AML-193 (cell line): Measurements from ENCODE around the gene MED13.
"Not testable (repeated sequence)": the region's sequence is repeated elsewhere in the genome, so short reads cannot be mapped to it uniquely, and the experiment has no call there.

Experiments used
- DNase-seq, 2 experiments: peaks; one replicate each; lab custom pipeline; 2025; lab: John Stamatoyannopoulos, UW

MED13 gene

DNA sequence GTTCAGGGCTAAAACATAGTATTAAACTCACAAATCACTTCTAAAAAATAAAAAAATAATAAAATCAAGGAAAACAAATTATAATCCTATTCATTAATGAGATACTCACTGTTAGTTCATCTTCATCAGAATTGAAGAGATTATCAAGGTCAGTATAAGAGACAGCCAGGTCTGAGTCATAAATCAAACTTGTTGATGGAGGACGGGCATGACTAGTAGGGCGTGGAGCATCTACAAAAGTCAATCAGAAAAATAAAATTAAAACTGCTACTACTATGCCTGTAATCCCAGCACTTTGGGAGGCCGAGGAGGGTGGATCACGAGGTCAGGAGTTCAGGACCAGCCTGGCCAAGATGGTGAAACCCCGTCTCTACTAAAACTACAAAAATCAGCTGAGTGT, 78.2 kb downstream of the MED13 start:
- no peak for DNase-seq

DNA sequence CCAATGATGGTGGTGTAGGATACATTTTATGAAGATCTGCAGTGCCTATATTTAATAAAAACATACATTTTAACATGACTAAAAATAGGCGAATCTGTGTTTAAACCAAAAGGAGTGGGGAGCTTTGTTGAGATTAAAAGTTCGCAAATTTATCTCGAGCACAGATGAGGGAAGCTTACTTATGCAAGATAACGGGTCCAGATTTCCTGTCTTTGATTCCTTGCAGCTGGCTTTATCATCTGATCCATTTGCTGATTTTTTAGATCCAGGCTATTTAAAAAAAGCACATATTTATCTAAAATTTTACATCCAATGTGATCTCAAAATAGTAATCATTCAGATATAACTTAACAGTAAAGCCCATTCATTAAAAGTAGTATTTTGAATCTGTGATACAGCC, 80.3 kb downstream of the MED13 start:
- no peak for DNase-seq

DNA sequence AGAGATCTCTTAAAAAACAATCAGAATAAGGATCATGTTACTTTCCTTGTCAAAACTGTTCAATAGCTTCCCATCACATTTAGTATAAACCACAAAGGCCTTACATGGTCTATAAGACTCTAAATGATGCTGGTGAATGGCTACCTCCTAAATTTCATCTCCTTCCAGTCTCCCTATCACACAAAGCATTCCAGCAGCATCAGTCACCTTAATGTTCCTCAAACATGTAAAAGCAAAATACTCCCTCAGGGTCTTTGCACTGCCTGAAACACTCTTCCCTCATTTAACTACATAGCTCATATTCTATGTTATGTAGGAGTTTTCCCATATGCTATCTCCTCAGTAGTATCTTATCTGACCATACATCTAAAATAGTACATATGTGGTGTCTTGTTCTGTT, 83.8 kb downstream of the MED13 start:
- DNase-seq: no peak

DNA sequence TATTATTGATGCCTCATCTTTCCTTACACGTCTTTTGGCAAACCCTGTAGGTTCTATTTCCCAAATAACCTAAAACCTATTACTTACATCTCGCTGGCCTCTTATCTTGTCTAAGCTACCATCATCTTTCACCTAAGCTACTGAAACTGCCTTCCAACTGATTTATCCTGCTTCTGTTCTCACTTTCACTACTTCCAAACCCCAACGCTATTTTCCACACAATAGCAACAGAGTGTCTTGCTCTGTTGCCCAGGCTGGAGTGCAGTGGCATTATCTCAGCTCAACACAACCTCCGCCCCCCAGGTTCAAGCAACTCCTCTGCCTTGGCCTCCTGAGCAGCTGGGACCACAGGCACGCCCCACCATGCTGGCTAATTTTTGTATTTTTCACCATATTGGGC, 84.5 kb downstream of the MED13 start:
- DNase-seq: no peak

DNA sequence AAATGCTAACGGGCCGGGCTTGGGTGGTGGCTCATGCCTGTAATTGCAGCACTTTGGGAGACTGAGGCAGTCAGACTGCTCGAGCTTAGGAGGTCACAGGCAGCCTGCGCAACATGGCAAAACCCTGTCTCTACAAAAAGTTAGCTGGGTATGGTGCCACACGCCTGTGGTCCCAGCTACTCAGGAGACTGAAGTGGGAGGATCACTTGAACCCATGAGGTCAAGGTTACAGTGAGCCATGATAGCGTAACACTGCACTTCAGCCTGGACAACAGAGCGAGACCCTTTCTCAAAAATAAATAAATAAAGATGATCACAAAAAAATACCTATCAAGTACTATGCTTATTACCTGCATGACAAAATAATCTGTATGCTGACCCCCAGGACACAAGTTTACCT, 91.0 kb downstream of the MED13 start:
- DNase-seq: no peak

DNA sequence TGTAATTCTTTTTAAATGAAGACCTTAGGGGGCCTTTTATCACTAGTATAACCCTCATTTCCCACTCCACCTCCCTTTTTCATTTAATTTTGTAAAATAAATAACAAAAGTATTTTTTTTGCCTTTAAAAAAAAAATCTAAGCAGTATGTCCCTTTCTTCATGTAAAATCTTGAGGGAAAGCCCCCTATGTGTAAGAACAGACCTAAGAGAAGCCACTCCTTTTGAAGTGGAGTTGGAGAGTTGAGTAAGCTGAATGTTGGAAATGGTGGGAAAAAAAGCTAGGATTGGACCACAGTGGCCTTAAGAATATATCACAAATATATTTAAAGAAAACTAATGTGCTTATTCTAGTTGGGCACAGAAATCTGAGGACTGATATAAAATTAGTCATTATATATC, 92.8 kb downstream of the MED13 start:
- DNase-seq: no peak

DNA sequence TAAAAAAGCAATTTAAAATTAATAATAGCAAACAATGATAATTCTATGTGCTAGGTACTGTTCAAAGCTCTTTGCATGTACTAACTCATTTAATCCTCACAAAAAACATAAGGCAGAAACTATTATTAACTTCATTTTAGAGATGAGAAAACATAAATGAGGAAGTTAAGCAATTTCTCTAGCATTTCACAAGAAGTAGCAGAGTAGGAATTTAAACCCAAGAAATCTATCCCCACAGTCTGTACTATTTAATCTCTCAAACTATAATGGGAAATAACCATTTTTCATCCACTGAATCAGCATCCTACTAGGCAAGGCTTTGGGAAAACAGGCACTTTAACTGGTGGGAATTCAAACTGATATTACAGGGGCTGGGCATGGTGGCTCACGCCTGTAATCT, 95.0 kb downstream of the MED13 start:
- peak; percentile 87 to 89 for DNase-seq

DNA sequence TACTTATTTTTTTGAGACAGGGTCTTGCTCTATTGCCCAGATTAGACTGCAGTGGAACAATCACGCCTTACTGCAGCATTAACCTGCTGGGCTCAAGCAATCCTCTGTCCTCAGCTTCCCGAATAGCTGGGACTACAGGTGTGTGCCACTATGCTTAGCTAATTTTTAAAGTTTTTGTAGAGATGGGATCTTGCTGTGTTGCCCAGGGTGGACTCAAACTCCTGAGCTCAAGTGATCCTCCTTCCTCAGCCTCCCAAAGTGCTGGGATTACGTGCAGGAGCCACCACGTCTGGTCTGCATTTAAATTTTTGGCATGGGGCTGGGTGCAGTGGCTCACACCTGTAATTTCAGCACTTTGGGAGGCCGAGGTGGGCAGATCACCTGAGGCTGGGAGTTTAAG, 96.3 kb downstream of the MED13 start:
- no peak for DNase-seq

DNA sequence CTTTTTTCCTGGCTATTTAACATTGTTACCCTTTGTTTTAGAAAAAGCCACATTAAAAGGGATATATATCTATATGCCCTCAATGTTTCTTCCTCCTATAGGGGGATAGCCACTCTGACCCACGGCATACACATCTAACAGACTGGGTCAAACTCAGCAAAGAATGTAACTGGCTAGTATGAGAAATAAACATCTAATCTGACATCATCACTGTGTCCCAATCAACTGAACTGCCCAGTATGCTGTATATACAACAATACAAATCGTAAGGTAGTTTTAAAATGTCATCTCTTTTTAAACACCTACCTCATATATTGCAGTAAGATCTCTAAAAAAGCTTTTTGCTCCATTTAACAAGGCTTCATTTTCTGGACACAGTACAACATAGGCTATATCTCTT, 97.3 kb downstream of the MED13 start:
- DNase-seq: no peak

DNA sequence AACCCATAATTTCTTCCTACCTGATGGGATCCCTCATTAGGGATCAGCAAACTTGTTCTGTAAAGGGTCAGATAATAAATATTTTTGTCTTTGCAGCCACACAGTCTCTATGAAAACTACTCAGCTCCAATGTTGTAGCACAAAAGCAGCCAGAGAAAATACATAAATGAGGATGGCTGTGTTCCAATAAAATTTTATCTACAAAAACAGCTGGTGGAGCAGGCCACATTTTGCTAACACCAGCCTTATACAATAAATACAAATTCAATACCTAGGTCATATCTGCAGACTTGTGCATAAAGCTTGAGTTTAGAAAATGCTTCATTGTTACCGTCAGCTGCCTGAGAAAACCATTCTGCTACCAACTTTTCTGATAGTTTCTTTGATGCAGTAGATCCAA, 98.9 kb downstream of the MED13 start:
- no peak for DNase-seq

DNA sequence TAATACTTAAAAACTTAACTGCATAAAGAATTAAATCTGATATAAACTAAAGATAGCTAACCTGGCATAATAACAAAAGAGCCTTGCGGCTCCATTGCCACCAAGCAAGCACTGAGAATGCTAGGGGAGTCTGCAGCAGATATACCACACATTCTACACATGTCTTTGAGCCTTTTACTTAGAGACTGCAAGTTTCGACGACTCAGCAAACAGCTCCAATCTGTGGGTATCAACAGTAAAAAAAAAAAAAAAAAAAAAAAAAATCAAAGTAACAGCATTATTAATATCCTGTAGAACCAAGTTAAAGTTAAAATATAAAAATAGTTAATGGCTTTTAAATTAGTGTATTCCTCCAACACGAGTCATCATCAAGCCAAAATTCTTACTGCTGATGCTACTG, 109.5 kb downstream of the MED13 start:
- DNase-seq: no peak

DNA sequence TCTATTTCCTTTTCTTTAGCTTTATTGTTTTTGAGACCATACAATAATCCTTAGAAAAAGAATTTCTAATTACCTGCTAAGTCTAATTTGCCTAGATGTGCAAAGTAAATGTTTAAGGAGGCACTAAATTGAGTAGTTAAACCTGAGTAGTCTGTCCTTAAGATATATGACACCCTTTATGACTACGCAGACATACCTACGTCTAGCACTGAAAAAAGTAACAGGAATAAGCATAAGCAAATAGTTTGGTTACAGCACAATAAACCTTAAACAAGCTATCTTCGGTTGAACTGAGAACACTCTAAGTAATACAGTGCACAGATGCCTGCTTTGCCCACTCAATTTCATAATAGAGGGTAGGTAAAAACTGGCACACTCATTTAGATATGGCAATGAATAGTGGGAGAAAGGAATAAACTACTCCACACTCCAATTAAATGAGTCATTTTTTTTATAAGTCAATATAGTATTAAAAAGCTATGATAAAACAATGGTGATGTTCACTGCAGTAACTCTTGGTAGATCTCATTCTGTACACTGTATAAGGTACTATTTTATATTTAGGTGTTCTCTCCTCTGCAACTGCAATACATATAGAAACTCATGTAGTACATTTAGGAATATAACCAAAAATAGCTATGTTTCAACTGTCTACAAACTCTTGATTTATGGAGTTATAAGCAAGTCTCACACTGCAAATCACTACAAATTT, 117.6 kb downstream of the MED13 start:
- DNase-seq: no peak

DNA sequence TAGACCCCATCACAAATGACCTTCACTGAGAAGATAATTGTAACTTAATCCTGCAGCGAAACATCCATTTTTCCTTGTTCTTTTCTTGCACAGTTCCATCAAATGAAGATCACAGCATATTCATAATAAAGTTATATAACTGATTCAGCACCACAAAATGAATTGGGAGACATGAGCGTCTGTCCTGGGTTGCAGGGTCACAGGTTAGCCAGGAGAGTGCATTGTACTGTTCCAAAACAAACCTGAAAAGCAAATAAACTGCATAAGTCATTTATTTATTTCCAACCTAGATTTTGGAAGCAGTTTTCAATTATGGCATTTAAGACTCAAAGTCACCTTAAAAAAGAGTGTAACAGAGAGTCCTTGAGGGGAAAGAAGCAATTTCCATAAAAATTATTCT, 118.7 kb downstream of the MED13 start:
- DNase-seq: no peak

DNA sequence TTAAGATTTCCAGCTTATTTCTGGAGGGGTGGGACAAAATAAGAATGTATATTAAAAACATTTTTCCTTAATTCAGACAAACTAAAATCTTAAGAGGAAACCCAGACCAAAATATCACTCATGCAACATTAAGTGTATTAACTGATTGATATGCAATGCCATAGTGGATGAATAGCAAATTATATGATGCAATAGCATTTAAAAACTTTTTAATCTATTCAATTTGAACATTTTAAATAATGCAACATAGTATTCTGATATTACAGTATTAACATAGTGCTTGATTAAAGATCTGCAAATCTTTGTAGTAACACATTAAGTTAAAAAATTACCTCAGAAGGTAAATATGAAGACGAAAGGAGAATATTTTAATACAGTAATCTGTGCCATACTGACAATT, 122.0 kb downstream of the MED13 start:
- no peak for DNase-seq

DNA sequence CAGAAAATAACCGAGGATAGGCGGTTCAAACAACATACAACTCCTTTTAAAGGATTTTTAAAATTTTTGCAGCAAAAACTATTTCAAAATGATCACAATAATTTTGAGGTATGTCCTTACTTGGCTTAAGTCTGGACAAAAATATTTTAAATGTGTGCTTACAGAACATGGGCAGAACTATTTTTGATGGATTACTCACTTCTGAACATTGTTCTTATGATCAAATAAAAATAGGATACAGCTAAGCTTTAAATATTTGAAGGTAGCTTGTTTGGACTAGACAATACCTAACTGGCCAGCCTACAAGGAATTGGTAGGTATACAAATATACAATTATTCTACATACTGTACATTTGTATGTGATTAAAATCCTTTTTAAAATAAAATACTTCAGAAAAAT, 123.0 kb downstream of the MED13 start:
- no peak for DNase-seq

DNA sequence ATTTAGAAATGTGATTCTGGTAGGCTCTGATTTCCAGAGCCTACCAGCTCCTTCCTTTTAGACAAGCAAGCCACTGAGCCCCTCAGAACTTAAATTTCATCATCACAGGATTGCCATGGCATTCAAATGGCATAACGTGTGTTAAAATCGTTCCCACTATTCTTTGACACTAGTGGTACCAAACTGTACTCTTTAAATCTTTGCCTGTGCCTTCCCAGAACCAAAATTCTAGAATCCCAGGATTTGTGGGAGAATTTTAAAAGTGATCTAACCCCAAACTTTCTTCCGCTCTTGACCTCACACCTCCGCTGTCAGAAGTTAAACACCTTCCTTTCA, 137.0 kb downstream of the MED13 start:
- no peak for DNase-seq

DNA sequence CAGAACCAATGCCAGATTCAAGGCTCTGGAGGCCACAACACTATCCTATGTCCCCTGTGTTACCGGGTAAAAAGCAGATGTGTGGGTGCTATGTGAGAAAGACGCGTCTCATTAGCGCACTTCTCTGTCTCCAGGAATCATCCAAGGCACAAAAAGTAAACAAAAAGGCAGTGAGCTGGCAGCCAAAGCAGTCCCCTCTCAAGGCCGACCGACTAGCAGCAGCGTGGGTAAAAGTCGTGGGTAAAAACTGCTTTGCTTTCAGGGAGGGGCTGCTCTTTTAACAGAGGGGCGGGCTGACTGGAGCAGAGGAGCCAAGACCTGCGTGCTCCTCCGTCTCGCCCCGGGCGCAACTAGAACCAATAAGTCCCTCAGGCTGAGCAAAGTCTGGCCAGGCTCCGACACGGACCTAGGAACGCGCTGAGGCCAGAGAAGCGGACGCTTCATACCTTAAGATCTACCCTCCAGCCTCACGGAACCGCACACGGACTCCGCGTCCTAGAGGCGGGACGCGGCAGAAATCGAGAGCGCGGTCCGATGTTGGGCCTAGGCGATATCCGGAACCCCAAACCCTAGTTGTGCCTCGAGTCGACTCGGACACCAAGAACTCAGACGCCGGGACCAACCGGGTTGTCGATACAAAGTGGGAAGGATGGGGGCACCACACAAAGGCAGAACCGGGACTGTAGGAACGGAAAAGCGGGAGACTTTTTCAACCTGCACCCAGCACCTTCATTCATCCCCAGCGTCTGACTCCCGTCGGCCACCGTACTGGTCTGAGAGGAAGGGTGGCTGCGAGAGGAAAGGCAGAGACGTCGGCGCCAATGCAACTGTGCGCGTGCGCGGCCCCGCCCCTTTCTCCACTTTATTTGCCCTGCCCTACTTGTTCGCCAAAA, 137.6 kb downstream of the MED13 start, which contains the start of gene INTS2:
Gene INTS2 (minus strand): TSS at position 775 of the 893 bp plus-strand sequence. CDS start 1,338 bp downstream, outside the sequence.
- DNase-seq: peak; percentile 95 to 96

DNA sequence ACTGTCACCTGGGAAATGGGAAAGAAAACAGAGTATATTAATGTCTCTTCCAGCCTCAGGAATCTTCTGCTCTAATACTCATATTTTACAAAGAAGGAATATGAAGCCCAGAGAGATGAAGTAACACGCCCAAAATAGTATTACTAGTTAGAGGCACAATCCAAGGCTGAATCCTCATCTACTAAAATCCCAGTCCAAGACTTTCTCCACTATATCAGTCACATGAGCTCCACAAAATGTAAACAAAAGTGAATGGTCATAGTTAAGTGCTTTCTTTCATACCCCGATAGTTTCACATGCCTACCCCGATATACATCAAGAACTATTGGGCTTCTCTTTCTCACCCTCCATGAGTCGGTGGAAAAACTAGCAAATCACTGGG, 138.3 kb downstream of the MED13 start:
- DNase-seq: no peak

DNA sequence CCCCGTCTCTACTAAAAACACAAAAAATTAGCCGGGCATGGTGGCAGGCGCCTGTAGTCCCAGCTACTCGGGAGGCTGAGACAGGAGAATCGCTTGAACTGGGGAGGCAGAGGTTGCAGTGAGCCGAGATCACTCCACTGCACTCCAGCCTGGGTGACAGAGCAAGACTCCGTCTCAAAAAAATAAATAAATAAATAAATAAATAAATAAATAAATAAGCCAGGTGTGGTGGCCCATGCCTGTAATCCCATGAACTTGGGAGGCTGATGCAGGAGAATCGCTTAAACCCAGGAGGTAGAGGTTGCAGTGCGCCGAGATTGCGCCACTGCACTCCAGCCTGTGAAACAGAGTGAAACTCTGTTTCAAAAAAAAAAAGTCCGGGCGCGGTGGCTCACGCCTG, 149.9 kb downstream of the MED13 start:
- not testable (repeated sequence) for DNase-seq

DNA sequence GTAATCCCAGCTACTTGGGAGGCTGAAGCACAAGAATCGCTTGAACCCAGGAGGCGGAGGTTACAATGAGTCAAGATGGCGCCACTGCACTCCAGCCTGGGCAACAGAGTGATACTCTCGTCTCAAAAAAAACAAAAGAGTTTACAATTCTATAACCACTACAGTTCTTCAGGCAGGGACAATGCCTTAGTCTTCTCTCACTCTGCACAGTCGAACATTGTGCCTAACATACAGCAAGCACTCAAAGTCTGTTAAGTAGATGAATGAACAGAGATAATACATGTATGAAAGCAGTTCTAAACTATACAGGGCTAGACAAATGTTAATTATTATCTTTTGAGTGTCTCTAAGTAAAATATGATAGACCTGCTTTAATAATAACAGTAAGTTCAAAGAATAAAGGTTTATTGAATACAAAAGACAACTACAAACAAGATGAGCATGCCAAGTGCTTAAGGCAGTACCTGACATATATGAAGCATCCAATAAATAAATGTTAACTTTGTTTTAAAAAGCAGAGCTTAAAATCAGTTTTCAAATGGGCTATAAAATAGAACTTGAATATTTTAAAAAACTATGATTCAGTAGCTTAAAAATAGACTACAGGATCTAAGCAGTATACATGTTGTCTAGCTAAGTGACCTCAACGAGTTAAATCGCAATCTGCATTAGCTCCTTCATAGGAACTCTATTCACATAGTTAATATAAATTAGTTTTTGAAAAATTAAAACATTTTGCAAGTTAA, 156.6 kb downstream of the MED13 start:
- no peak for DNase-seq

DNA sequence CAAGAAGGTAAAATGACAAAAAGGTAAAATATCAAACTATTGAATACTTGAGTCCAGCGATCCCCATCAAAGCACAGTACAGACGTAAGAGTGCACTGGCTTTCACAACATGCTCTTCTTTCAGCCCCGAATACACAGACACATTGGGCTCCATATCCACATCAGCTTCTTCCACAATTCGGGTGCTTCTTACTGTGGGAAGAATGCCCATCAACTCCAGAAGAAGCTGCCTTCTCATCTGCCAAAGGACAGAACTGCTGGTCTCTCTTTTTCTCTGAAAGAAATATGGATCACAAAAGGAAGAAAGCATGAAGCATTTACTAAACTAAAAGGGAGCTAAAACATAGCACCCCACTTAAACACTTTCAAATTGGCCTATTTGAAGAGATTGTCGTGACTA, 157.7 kb downstream of the MED13 start:
- no peak for DNase-seq

DNA sequence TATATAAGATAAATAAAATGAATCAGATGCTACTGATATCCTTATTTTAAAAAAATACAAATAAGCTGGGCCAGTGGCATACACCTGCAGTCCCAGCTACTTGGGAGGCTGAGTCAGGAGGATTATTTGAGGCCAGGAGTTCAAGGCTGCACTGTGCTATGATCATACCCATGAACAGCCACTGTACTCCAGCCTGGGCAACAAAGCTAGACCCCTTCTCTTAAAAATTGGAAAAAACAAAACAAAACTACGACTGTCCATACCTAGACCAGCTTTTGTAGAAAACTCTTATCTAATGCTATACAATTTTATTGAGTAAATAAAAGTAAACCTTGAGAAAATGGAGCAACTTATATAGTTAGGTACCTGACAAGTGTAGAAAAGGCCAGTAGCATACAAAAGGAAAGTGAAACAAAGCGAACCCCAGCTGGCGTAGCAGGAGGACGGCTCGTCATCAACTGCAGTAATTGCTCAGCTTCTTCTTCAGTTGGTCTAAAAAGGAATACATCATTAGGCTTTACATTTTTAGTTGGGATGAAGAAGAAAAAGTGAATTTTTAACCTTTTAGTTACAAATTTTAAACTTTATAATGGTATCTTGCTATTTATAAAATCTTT, 160.9 kb downstream of the MED13 start:
- DNase-seq: no peak
